Smooth muscle cell (in vitro differentiated cells): ENCODE data around the gene LPAR6. TPM values are rescaled to one million over a fixed set of nuclear protein-coding genes. Genes with fewer than 3 reads are reported as not detected.
A peak's percentile ranks its signal among the peaks of the same experiment; 100 is the strongest.

Experiments used
- DNase-seq: peaks from one replicate; lab custom pipeline; 2025; ENCODE audit not compliant: unreplicated experiment; lab: John Stamatoyannopoulos, UW
- H2AFZ ChIP-seq: fragments of 200-600 bp; sonication (generic); 2 replicates; pipeline ENCODE4 v1.6.0; 2016; ENCODE audit warnings: antibody characterized with exemption, low read depth, mild to moderate bottlenecking
- H3F3A ChIP-seq: fragments of 200-600 bp; sonication (generic); 2 replicates; pipeline ENCODE4 v1.6.0; 2017; ENCODE audit warnings: antibody characterized with exemption, low read depth
- H3K27ac ChIP-seq: fragments of 200-600 bp; sonication (generic); 2 replicates; pipeline ENCODE4 v1.5.1; 2016; ENCODE audit warnings: low read depth, mild to moderate bottlenecking
- H3K27me3 ChIP-seq: fragments of 200-600 bp; sonication (generic); 2 replicates; pipeline ENCODE4 v1.6.1; 2016; ENCODE audit warnings: low read depth, mild to moderate bottlenecking
- H3K36me3 ChIP-seq: fragments of 200-600 bp; sonication (generic); 2 replicates; pipeline ENCODE4 v1.5.1; 2016; ENCODE audit warnings: low read depth
- H3K4me1 ChIP-seq: fragments of 200-600 bp; sonication (generic); 2 replicates; pipeline ENCODE4 v1.5.1; 2016; ENCODE audit warnings: low read depth
- H3K4me2 ChIP-seq: fragments of 200-600 bp; sonication (generic); 2 replicates; pipeline ENCODE4 v1.6.0; 2016; ENCODE audit warnings: mild to moderate bottlenecking
- H3K4me3 ChIP-seq: fragments of 200-600 bp; sonication (generic); 2 replicates; pipeline ENCODE4 v1.5.1; 2016; ENCODE audit warnings: mild to moderate bottlenecking
- H3K79me2 ChIP-seq: fragments of 200-600 bp; sonication (generic); 2 replicates; pipeline ENCODE4 v1.6.0; 2016; ENCODE audit warnings: low read depth, mild to moderate bottlenecking
- H3K9ac ChIP-seq: fragments of 200-600 bp; sonication (generic); 2 replicates; pipeline ENCODE4 v1.6.0; 2016; ENCODE audit warnings: low read depth
- H3K9me3 ChIP-seq: fragments of 200-600 bp; sonication (generic); replicated peaks from 2 replicates; pipeline ENCODE4 v1.5.1; 2016; ENCODE audit warnings: low read depth
- H4K20me1 ChIP-seq: fragments of 200-600 bp; sonication (generic); 2 replicates; pipeline ENCODE4 v1.6.0; 2016; ENCODE audit warnings: low read depth
- CTCF ChIP-seq: fragments of 200-600 bp; sonication (generic); IDR thresholded peaks from 2 replicates; pipeline ENCODE4 v1.5.1; 2017; ENCODE audit warnings: borderline replicate concordance, mild to moderate bottlenecking, antibody characterized with exemption; ENCODE audit not compliant: insufficient read depth, poor library complexity, severe bottlenecking
- WGBS: methylation state at CpG from one replicate; pipeline ENCODE4 v1.1.7; 2016; ENCODE audit warnings: low lambda C conversion rate; 5-methylcytosine and 5-hydroxymethylcytosine counted together
- polyA plus RNA-seq: library from polyadenylated mRNA; unstranded; fragments of >200 nt; fragmentation: Nextera tagmentation; extraction: Ambion mirVana; gene quantifications from 2 replicates; pipeline ENCODE4 v1.2.1, GENCODE V29; 2016
- total RNA-seq: library from RNA; depleted of rRNA; stranded (reverse); fragments of >200 nt; gene quantifications from 2 replicates; pipeline ENCODE4 v1.2.3, GENCODE V29; 2014

Gene LPAR6
- total and polyA plus RNA-seq, 2 experiments from 2014 or later: 5.4 to 14.2 TPM

GRCh38 chr13:48400090-48400694 lies 12.7 kb downstream of the LPAR6 start:
- Histone ChIP-seq H3K4me2 (peak overlapping the region; percentile 17), H3K27me3 (no peaks in the 10 kb centered on the region), H3K9ac (peak overlapping the region; percentile 62), H3K4me3 (no peak overlapping the region), H3K27ac (peak overlapping the region; percentile 82), H3K36me3 (no peaks in the 10 kb centered on the region), H3K79me2 (no peaks in the 10 kb centered on the region), H2AFZ (no peak overlapping the region), H4K20me1 (no peaks in the 10 kb centered on the region), H3F3A (no peaks in the 10 kb centered on the region), H3K4me1 (peaks cover 4% of the 10 kb centered on the region), H3K9me3 (no peaks in the 10 kb centered on the region)
- no peak for DNase-seq
- no peak for TF ChIP-seq CTCF
- 62% methylated on average over 2 of the region's 2 CpGs for WGBS

- H3K9me3 ChIP-seq: no peaks in the 10 kb centered on the region
- H2AFZ ChIP-seq: no peak overlapping the region
- H3K79me2 ChIP-seq: no peaks in the 10 kb centered on the region
- DNase-seq: no peak
- no peaks in the 10 kb centered on the region for H3K36me3 ChIP-seq
- no peak overlapping the region for H3K9ac ChIP-seq
- no peak for TF ChIP-seq CTCF
- H3K4me3 ChIP-seq: no peak overlapping the region
- no peak overlapping the region for H3K4me2 ChIP-seq
- peak overlapping the region; percentile 82 for H3K27ac ChIP-seq
- H4K20me1 ChIP-seq: no peaks in the 10 kb centered on the region
- H3K4me1 ChIP-seq: peaks cover 4% of the 10 kb centered on the region
- no peaks in the 10 kb centered on the region for H3F3A ChIP-seq
- no peaks in the 10 kb centered on the region for H3K27me3 ChIP-seq
Measured at GRCh38 chr13:48398450-48399095, 14.3 kb downstream of the LPAR6 start.

- H3K4me2 ChIP-seq: no peak overlapping the region
- DNase-seq: no peak
- no peak overlapping the region for H2AFZ ChIP-seq
- no peak overlapping the region for H3K4me3 ChIP-seq
- no peak overlapping the region for H3K9ac ChIP-seq
- H4K20me1 ChIP-seq: no peaks in the 10 kb centered on the region
- no peaks in the 10 kb centered on the region for H3F3A ChIP-seq
- H3K36me3 ChIP-seq: no peaks in the 10 kb centered on the region
- no peak for TF ChIP-seq CTCF
- H3K9me3 ChIP-seq: no peaks in the 10 kb centered on the region
- no peaks in the 10 kb centered on the region for H3K27me3 ChIP-seq
- 97% methylated on average over 1 of the region's 1 CpG for WGBS
- H3K4me1 ChIP-seq: peaks cover 4% of the 10 kb centered on the region
- H3K27ac ChIP-seq: no peak overlapping the region
- no peaks in the 10 kb centered on the region for H3K79me2 ChIP-seq
Measured at GRCh38 chr13:48397744-48398143, 15.2 kb downstream of the LPAR6 start.

- Histone ChIP-seq H3K9ac (no peak overlapping the region), H3K4me3 (no peak overlapping the region), H3K36me3 (no peaks in the 10 kb centered on the region), H3K27me3 (no peaks in the 10 kb centered on the region), H3K4me1 (no peaks in the 10 kb centered on the region), H3K27ac (no peak overlapping the region), H3K79me2 (no peaks in the 10 kb centered on the region), H2AFZ (no peak overlapping the region), H4K20me1 (no peaks in the 10 kb centered on the region), H3K9me3 (no peaks in the 10 kb centered on the region), H3F3A (no peaks in the 10 kb centered on the region), H3K4me2 (no peak overlapping the region)
- no peak for TF ChIP-seq CTCF
- 100% methylated on average over 2 of the region's 2 CpGs for WGBS
- no peak for DNase-seq
Measured at GRCh38 chr13:48393698-48394085, 19.2 kb downstream of the LPAR6 start.
